ENCODE data around the gene ANO2. TPM values are rescaled to one million over a fixed set of nuclear protein-coding genes. Genes with fewer than 3 reads are reported as not detected.

Gene ANO2
- total RNA-seq, 2 donors from 2014 or later = 6.7 to 18.5 TPM

GRCh38 chr12:5557906-5558305 lies 387.2 kb downstream of the ANO2 start:
- TF ChIP-seq CTCF (IDR thresholded peaks at IDR 0.05) = no peak
- Histone ChIP-seq H3K4me1 (ENCODE audit: control insufficient read depth in 1 of 2, low read depth in 2 of 2) (no peaks in the 10 kb centered on the region), H3K36me3 (no peaks in the 10 kb centered on the region), H3K9me3 (no peaks in the 10 kb centered on the region), H3K27me3 (replicated peaks; ENCODE audit: insufficient read depth) (no peaks in the 10 kb centered on the region), H3K27ac (no peak overlapping the region), H3K4me3 (no peak overlapping the region)
- ATAC-seq (ENCODE audit: insufficient number of reproducible peaks, low FRiP score, low read depth) (no peak), DNase-seq (ENCODE audit: low spot score) (no peak)

GRCh38 chr12:5556946-5557673 lies 387.9 kb downstream of the ANO2 start:
- DNase-seq (ENCODE audit: low spot score) = no peak
- no peak for ATAC-seq (ENCODE audit: insufficient number of reproducible peaks, low FRiP score, low read depth)
- no peak overlapping the region for H3K27ac ChIP-seq

GRCh38 chr12:5556033-5556614 lies 388.9 kb downstream of the ANO2 start:
- no peak overlapping the region for H3K27ac ChIP-seq
- ATAC-seq (ENCODE audit: insufficient number of reproducible peaks, low FRiP score, low read depth) (no peak), DNase-seq (ENCODE audit: low spot score) (no peak)
- H3K4me1 ChIP-seq (ENCODE audit: control insufficient read depth in 1 of 2, low read depth in 2 of 2) = no peaks in the 10 kb centered on the region
- no peaks in the 10 kb centered on the region for H3K36me3 ChIP-seq
- TF ChIP-seq CTCF (IDR thresholded peaks at IDR 0.05) = peak; percentile 8
- H3K27me3 ChIP-seq (replicated peaks; ENCODE audit: insufficient read depth) = no peaks in the 10 kb centered on the region
- no peak overlapping the region for H3K4me3 ChIP-seq
- H3K9me3 ChIP-seq = no peaks in the 10 kb centered on the region

More at GRCh38 chr12:5556946-5557673, 387.9 kb downstream of the ANO2 start:
- Histone ChIP-seq H3K4me3 (no peak overlapping the region), H3K27me3 (replicated peaks; ENCODE audit: insufficient read depth) (no peaks in the 10 kb centered on the region), H3K4me1 (ENCODE audit: control insufficient read depth in 1 of 2, low read depth in 2 of 2) (no peaks in the 10 kb centered on the region), H3K36me3 (no peaks in the 10 kb centered on the region), H3K9me3 (no peaks in the 10 kb centered on the region)
- no peak for TF ChIP-seq CTCF (IDR thresholded peaks at IDR 0.05)

- Histone ChIP-seq H3K36me3 (no peaks in the 10 kb centered on the region), H3K9me3 (no peaks in the 10 kb centered on the region), H3K4me1 (ENCODE audit: control insufficient read depth in 1 of 2, low read depth in 2 of 2) (no peaks in the 10 kb centered on the region), H3K27me3 (replicated peaks; ENCODE audit: insufficient read depth) (no peaks in the 10 kb centered on the region), H3K27ac (no peak overlapping the region), H3K4me3 (no peak overlapping the region)
- no peak for DNase-seq (ENCODE audit: low spot score)
- ATAC-seq (ENCODE audit: insufficient number of reproducible peaks, low FRiP score, low read depth) = no peak
- TF ChIP-seq CTCF (IDR thresholded peaks at IDR 0.05) = no peak
Observed at GRCh38 chr12:5554711-5555110, 390.3 kb downstream of the ANO2 start.

- H3K27me3 ChIP-seq (replicated peaks; ENCODE audit: insufficient read depth) = no peaks in the 10 kb centered on the region
- DNase-seq (ENCODE audit: low spot score) (no peak), ATAC-seq (ENCODE audit: insufficient number of reproducible peaks, low FRiP score, low read depth) (no peak)
- no peaks in the 10 kb centered on the region for H3K4me1 ChIP-seq (ENCODE audit: control insufficient read depth in 1 of 2, low read depth in 2 of 2)
- H3K4me3 ChIP-seq = no peak overlapping the region
- no peak for TF ChIP-seq CTCF (IDR thresholded peaks at IDR 0.05)
- H3K36me3 ChIP-seq = no peaks in the 10 kb centered on the region
- peaks cover 4% of the 10 kb centered on the region for H3K9me3 ChIP-seq
- no peak overlapping the region for H3K27ac ChIP-seq
Observed at GRCh38 chr12:5549011-5549410, 396.0 kb downstream of the ANO2 start.

All from thoracic aorta (tissue), 2 donors.